ENCODE measurements around the gene KCNQ4.

The KCNQ4 gene

DNA sequence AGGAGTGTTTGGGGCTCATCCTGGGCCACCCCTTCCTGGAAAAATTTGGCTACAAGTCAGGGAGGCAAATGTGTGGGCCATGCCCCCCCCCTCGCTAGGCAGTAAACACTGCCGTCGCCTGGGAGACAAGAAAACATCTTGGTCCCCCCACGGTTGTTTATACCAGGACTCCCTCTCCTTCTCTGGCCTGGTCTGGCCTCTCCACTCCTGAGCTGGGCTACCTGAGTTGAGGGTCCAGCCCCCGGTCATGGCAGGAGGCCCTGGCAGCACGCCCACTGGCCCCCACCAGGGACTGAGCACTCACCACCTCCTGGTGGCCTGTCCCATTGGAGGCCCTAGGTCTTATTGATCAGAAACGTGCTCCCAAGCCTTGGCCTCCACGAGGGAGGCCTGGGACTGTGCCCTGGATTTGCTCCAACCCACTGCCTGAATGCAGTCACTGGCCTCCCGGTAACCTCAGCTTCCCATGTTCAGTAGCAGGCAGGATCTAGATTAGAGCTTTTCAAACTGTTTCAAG, 15.8 kb downstream of the KCNQ4 start:
- no peak for ATAC-seq
- TF ChIP-seq ZNF70 (CRISPR knock-in tag; IDR thresholded peaks at IDR 0.05) (no peak), OSR1 (CRISPR knock-in tag; IDR thresholded peaks at IDR 0.05) (no peak), CSDC2 (CRISPR knock-in tag; IDR thresholded peaks at IDR 0.05) (no peak), ZC3H10 (CRISPR knock-in tag; IDR thresholded peaks at IDR 0.05) (no peak), ZFP30 (CRISPR knock-in tag; IDR thresholded peaks at IDR 0.05) (no peak), TOX (CRISPR knock-in tag; IDR thresholded peaks at IDR 0.05; ENCODE audit: borderline replicate concordance) (no peak), SNAI2 (CRISPR knock-in tag; IDR thresholded peaks at IDR 0.05) (no peak), PPARA (CRISPR knock-in tag; IDR thresholded peaks at IDR 0.05; ENCODE audit: borderline replicate concordance) (no peak), ZNF565 (CRISPR knock-in tag; conservative IDR thresholded peaks at IDR 0.05; ENCODE audit: low read depth) (no peak), BACH2 (CRISPR knock-in tag; IDR thresholded peaks at IDR 0.05; ENCODE audit: borderline replicate concordance) (no peak), ARNTL (CRISPR knock-in tag; IDR thresholded peaks at IDR 0.05; ENCODE audit: borderline replicate concordance, low read depth) (no peak)
- TF ChIP-seq, protein P1, sequence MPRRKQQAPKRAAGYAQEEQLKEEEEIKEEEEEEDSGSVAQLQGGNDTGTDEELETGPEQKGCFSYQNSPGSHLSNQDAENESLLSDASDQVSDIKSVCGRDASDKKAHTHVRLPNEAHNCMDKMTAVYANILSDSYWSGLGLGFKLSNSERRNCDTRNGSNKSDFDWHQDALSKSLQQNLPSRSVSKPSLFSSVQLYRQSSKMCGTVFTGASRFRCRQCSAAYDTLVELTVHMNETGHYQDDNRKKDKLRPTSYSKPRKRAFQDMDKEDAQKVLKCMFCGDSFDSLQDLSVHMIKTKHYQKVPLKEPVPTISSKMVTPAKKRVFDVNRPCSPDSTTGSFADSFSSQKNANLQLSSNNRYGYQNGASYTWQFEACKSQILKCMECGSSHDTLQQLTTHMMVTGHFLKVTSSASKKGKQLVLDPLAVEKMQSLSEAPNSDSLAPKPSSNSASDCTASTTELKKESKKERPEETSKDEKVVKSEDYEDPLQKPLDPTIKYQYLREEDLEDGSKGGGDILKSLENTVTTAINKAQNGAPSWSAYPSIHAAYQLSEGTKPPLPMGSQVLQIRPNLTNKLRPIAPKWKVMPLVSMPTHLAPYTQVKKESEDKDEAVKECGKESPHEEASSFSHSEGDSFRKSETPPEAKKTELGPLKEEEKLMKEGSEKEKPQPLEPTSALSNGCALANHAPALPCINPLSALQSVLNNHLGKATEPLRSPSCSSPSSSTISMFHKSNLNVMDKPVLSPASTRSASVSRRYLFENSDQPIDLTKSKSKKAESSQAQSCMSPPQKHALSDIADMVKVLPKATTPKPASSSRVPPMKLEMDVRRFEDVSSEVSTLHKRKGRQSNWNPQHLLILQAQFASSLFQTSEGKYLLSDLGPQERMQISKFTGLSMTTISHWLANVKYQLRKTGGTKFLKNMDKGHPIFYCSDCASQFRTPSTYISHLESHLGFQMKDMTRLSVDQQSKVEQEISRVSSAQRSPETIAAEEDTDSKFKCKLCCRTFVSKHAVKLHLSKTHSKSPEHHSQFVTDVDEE (CRISPR knock-in tag; IDR thresholded peaks at IDR 0.05): no peak
- TF ChIP-seq, protein P2, sequence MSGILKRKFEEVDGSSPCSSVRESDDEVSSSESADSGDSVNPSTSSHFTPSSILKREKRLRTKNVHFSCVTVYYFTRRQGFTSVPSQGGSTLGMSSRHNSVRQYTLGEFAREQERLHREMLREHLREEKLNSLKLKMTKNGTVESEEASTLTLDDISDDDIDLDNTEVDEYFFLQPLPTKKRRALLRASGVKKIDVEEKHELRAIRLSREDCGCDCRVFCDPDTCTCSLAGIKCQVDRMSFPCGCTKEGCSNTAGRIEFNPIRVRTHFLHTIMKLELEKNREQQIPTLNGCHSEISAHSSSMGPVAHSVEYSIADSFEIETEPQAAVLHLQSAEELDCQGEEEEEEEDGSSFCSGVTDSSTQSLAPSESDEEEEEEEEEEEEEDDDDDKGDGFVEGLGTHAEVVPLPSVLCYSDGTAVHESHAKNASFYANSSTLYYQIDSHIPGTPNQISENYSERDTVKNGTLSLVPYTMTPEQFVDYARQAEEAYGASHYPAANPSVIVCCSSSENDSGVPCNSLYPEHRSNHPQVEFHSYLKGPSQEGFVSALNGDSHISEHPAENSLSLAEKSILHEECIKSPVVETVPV (CRISPR knock-in tag; IDR thresholded peaks at IDR 0.05): no peak

DNA sequence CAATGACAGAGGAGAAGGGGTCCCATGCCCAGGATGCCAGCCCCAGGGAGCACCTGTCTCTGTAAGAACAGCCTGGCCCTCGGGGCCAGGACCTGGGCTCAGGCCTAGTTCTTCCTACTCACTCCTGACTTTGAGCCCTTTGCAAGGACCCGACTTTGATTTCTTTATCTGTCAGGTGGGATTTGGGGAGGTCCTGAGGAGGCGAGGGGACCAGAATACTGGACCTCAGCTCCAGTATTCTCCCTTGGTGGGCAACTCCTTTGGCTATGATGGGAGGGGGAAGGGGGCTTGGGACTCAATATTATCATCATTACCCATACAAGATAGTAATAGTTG, 18.1 kb downstream of the KCNQ4 start:
- TF ChIP-seq, protein P1 (CRISPR knock-in tag; IDR thresholded peaks at IDR 0.05): no peak
- TF ChIP-seq ZNF8 (CRISPR knock-in tag; IDR thresholded peaks at IDR 0.05): no peak
- no peak for TF ChIP-seq PPARA (CRISPR knock-in tag; IDR thresholded peaks at IDR 0.05; ENCODE audit: borderline replicate concordance)
- no peak for TF ChIP-seq ZFP3 (CRISPR knock-in tag; IDR thresholded peaks at IDR 0.05)
- TF ChIP-seq CSDC2 (CRISPR knock-in tag; IDR thresholded peaks at IDR 0.05): no peak
- no peak for TF ChIP-seq BACH2 (CRISPR knock-in tag; IDR thresholded peaks at IDR 0.05; ENCODE audit: borderline replicate concordance)
- no peak for TF ChIP-seq ZNF70 (CRISPR knock-in tag; IDR thresholded peaks at IDR 0.05)
- no peak for TF ChIP-seq SNAI2 (CRISPR knock-in tag; IDR thresholded peaks at IDR 0.05)
- no peak for TF ChIP-seq RARB (CRISPR knock-in tag; IDR thresholded peaks at IDR 0.05)
- TF ChIP-seq, protein P2 (CRISPR knock-in tag; IDR thresholded peaks at IDR 0.05): no peak
- no peak for TF ChIP-seq ESRRG (CRISPR knock-in tag; IDR thresholded peaks at IDR 0.05)
- TF ChIP-seq ARNTL (CRISPR knock-in tag; IDR thresholded peaks at IDR 0.05; ENCODE audit: borderline replicate concordance, low read depth): no peak
- TF ChIP-seq, protein P3, sequence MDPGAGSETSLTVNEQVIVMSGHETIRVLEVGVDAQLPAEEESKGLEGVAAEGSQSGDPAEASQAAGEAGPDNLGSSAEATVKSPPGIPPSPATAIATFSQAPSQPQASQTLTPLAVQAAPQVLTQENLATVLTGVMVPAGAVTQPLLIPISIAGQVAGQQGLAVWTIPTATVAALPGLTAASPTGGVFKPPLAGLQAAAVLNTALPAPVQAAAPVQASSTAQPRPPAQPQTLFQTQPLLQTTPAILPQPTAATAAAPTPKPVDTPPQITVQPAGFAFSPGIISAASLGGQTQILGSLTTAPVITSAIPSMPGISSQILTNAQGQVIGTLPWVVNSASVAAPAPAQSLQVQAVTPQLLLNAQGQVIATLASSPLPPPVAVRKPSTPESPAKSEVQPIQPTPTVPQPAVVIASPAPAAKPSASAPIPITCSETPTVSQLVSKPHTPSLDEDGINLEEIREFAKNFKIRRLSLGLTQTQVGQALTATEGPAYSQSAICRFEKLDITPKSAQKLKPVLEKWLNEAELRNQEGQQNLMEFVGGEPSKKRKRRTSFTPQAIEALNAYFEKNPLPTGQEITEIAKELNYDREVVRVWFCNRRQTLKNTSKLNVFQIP (CRISPR knock-in tag; IDR thresholded peaks at IDR 0.05; ENCODE audit: borderline replicate concordance, low read depth): no peak
- no peak for TF ChIP-seq ISL1 (CRISPR knock-in tag; IDR thresholded peaks at IDR 0.05)
- TF ChIP-seq ZC3H10 (CRISPR knock-in tag; IDR thresholded peaks at IDR 0.05): no peak
- ATAC-seq: no peak
